ENCODE data around the gene VAMP7.
"Not testable (repeated sequence)": the region's sequence is repeated elsewhere in the genome, so short reads cannot be mapped to it uniquely, and the experiment has no call there.

The VAMP7 gene

GRCh38 chrX:155923200-155923599 lies 42.1 kb downstream of the VAMP7 start:
- no peak for DNase-seq

DNA sequence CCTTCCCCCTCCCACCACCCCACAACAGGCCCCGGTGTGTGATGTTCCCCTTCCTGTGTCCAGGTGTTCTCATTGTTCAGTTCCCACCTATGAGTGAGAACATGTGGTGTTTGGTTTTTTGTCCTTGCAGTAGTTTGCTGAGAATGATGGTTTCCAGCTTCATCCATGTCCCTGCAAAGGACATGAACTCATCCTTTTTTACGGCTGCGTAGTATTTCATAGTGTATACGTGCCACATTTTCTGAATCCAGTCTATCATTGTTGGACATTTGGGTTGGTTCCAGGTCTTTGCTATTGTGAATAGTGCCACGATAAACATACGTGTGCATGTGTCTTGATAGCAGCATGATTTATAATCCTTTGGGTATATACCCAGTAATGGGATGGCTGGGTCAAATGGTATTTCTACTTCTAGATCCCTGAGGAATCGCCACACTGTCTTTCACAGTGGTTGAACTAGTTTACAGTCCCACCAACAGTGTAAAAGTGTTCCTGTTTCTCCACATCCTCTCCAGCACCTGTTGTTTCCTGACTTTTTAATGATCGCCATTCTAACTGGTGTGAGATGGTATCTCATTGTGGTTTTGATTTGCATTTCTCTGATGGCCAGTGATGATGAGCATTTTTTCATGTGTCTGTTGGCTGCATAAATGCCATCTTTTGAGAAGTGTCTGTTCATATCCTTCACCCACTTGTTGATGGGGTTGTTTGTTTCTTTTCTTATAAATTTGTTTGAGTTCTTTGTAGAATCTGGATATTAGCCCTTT lies 49.9 kb downstream of the VAMP7 start:
- not testable (repeated sequence) for DNase-seq

DNA sequence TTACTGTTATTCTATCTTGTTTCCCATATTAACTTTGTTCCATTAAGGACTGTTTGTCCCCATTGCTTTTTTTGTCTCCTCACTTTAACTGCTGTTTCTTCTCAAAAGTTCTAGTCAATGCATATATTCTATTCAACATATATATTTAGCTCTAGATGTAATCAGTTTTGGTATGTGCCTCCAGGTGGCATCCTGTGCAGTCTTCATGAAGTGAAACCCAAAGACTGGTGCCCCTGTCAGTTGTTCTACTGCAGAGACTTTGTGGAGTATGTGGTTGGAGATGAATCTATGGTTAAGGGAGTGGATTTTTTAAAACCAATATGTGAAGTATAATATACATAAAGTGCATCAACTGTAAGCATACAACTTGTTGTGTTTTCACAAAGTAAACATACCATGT lies 57.0 kb downstream of the VAMP7 start:
- no peak for DNase-seq

DNA sequence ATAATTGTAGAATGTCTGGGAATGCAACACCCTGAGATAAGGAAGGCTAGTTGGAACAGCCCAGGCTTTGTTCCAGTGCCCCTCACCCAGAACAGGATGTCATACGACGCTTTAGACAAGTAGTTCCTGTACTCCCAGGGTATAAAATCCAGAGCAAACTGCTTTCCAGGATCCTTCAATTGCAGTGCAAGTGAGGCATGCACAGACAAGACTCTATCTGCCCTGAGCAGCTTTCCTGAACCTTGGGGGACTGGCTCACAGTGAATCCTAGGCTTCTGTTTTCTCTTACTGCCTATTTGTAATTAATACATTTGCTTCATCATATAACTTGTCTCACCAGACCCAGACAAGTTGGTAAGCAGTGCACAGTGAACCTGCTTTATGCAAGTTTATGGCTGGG lies 68.0 kb downstream of the VAMP7 start:
- DNase-seq, result no peak

- no peak for DNase-seq
These were observed 70.2 kb downstream of the VAMP7 start for GRCh38 chrX:155951237-155951789.

GRCh38 chrX:155953055-155953454 lies 71.9 kb downstream of the VAMP7 start:
- no peak for DNase-seq

DNA sequence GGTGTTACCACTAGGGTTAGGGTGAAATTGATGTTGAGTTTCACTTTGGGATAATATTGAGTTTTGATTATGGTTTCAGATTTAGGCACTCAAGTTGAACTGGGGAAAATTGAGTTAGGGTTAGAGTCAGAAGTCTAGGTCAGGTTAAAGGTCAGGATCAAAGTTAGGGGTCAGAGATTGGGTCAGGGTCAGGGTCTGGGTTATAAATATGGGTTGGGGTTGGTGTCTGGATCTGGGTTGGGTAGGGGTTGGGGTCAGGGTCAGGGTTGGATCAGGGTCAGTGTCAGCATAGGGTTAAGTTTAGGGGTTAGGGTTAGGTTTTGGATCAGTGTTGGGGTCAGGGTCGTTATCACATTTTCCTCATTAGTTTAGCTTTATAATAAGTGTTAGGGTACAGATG lies 73.6 kb downstream of the VAMP7 start:
- no peak for DNase-seq

DNA sequence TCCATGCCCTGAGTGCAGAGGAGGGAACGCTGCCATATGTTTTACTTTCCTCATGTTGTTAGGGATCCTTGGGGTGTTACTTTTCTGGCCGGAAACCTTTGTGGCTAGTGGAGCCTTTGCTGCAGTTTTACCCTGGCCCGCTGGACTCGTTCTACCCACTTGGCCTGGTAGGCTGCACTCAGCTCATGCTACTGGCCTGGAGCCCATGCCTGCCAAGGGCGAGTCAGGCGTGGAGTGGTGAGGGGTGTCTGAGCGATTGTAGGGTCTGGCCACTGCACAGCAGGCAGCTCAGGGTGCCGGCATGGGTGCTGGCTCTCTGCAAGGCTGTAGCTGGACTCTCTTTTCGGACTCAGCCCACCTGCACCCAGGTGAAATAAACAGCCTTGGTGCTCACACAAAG lies 75.0 kb downstream of the VAMP7 start:
- no peak for DNase-seq

DNA sequence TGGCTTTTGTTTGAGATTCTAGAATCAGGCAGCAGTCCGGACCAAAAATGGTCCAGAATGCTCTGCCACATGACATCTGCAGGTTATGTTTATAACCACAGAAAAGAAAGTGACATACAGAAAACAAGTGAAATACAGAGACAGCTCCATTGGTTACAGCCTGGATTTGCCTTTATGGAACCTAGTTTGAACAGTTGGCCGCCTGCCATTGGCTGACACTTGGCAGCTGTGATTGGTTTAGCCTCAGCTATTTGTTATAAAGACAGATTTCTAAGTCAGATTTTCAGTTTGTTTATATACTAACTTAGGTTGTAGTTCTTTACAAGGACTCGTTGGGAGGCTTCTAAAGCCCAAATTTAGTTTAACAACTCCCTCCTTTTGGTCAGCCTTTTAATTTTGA lies 75.5 kb downstream of the VAMP7 start:
- no peak for DNase-seq

GRCh38 chrX:155957843-155958242 lies 76.7 kb downstream of the VAMP7 start:
- no peak for DNase-seq

GRCh38 chrX:155959018-155959587 lies 78.0 kb downstream of the VAMP7 start:
- DNase-seq, result no peak

GRCh38 chrX:155962906-155963305 lies 81.8 kb downstream of the VAMP7 start:
- no peak for DNase-seq

- DNase-seq, result peak; percentile 41
These were observed 85.7 kb downstream of the VAMP7 start for GRCh38 chrX:155966876-155967275.

- no peak for DNase-seq
These were observed 86.6 kb downstream of the VAMP7 start for GRCh38 chrX:155967653-155968325.

GRCh38 chrX:155968326-155968661 lies 87.1 kb downstream of the VAMP7 start:
- no peak for DNase-seq

DNA sequence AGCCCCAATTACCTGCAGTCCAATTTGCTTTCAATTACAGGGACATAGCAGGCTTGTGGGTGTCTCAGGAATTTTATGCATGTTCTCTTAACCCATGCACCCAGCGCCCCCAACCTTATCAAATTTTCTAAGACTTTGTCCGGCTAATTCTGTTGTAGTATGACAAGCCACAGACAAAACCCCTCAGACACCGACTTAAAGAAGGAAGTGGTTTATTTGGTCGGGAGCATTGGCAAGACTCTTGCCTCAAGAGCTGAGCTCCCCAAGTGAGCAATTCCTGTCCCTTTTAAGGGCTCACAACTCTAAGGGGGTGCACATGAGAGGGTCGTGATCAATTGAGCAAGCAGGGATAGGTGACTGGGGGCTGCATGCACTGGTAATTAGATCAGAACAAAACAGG lies 87.6 kb downstream of the VAMP7 start:
- DNase-seq, result no peak

DNA sequence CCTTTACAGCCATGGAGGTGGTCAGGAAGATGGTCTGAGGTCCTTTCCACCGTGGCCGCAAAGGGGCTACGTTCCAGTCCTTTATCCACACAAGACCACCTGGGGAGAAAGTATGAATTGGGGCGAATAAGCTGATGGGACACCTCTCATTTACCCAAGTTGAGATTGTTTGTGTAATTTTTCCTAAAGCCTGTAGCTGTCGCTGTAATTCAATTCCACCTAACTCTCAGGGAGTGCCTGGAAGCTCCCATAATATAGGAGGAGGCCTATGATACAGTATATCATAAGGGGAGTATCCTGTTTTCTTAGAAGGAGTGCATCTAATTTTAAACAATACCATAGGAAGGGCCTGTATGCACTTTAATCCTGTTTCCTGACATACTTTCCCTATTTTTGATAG lies 90.5 kb downstream of the VAMP7 start:
- not testable (repeated sequence) for DNase-seq

GRCh38 chrX:155972241-155972640 lies 91.1 kb downstream of the VAMP7 start:
- not testable (repeated sequence) for DNase-seq

GRCh38 chrX:155983326-155983725 lies 102.2 kb downstream of the VAMP7 start:
- DNase-seq, result no peak

DNA sequence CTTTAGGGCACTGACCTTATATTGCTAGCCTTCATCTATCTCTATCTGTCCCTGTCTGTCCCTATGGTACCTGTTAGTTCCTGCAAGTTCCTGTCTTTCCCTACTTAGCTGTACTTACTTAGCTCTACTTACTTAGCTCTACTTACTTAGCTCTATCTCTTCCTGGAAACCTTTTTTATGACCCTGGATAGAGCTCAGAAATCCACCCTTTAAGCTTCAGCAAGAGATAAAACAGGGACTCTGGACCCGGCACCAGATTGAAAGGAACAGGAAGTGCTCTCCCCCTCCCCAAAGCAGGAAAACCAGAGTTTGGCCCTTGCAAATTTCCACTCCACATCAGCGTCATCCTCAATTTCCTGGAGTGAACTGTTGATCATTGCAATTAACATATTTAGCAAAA lies 104.1 kb downstream of the VAMP7 start:
- DNase-seq, result no peak

DNA sequence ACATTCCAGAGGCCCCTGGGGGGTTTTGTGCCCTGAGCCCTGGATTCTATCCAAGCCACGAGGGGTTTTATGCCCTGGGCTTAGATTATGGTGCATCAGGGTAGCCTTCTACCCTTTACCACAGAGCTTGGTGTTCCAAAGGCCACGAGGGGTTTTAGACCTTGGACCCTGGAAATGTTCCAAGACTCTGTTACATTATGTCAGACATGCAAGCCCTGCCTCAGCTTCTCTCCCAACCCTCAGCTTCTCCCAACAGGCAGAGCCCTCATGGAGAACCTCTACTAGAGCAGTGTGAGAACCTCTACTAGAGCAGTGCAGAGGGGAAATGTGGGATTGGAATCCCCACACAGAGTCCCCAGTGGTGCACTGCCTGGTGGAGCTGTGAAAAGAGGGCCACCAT lies 105.8 kb downstream of the VAMP7 start:
- not testable (repeated sequence) for DNase-seq

GRCh38 chrX:155988859-155989258 lies 107.7 kb downstream of the VAMP7 start:
- DNase-seq, result no peak
